Lower leg skin (tissue), 4 donors: ENCODE data around the gene LSM3. TPM values are rescaled to one million over a fixed set of nuclear protein-coding genes. Genes with fewer than 3 reads are reported as not detected.

ENCODE experiments used
- DNase-seq, 2 donors: peaks; one replicate each; pipeline ENCODE4 v3.0.0-alpha.2; 2019; ENCODE audit warnings: low spot score in 2 of 2
- H3K4me3 ChIP-seq: fragments of 200-600 bp; sonication (generic); 2 replicates; pipeline ENCODE4 v1.5.1; 2017; ENCODE audit warnings: mild to moderate bottlenecking, low read depth; ENCODE audit not compliant: poor library complexity, severe bottlenecking
- CTCF ChIP-seq, 3 donors: fragments of 450-650 bp; IDR thresholded peaks; one replicate each; pipeline ENCODE4 v1.5.1; 2016; ENCODE audit warnings: antibody characterized with exemption in 3 of 3, mild to moderate bottlenecking in 3 of 3, moderate library complexity in 2 of 3
- POLR2A ChIP-seq, 2 donors: fragments of 450-650 bp; IDR thresholded peaks; one replicate each; pipeline ENCODE4 v1.6.1; 2016 to 2017; ENCODE audit warnings: antibody characterized with exemption in 2 of 2, mild to moderate bottlenecking in 1 of 2, moderate library complexity in 1 of 2
- WGBS, 2 donors: methylation state at CpG; one replicate each; pipeline ENCODE4 v1.1.5; 2018; 5-methylcytosine and 5-hydroxymethylcytosine counted together
- intact Hi-C: fragments of 100-400 bp; cut with DNase I; formaldehyde crosslinking; loops from one replicate; pipeline ENCODE4 v1.15.0; 2023; ENCODE audit warnings: low total_unique reads
- total RNA-seq, 4 donors: library from RNA; depleted of rRNA; stranded (reverse); fragments of >200 nt; gene quantifications; one replicate each; pipeline ENCODE4 v1.1.0, GENCODE V29; 2016

The LSM3 gene
- total RNA-seq, 4 donors from 2014 or later = 7.6 to 11.4 (median 8.2) TPM

- intact Hi-C loops = no loop called here
- no peak for DNase-seq
- WGBS, 2 donors = 43 to 62% methylated on average over 2 of the region's 2 CpGs
- H3K4me3 ChIP-seq = no peak overlapping the region
- TF ChIP-seq CTCF (IDR thresholded peaks at IDR 0.05) (no peak), POLR2A (IDR thresholded peaks at IDR 0.05) (no peak)
These were observed 4.5 kb downstream of the LSM3 start for GRCh38 chr3:14183015-14183577.

- no peak overlapping the region for H3K4me3 ChIP-seq
- no peak for DNase-seq
- 92% methylated on average over 5 of the region's 5 CpGs for WGBS, 2 donors
- intact Hi-C loops = no loop called here
- TF ChIP-seq POLR2A (IDR thresholded peaks at IDR 0.05) (no peak), CTCF (IDR thresholded peaks at IDR 0.05) (no peak)
These were observed 8.3 kb downstream of the LSM3 start for GRCh38 chr3:14186854-14187458.

- DNase-seq = no peak
- no peak overlapping the region for H3K4me3 ChIP-seq
- WGBS, 2 donors = 57 to 69% methylated on average over 4 of the region's 4 CpGs
- intact Hi-C loops = no loop called here
- TF ChIP-seq CTCF (IDR thresholded peaks at IDR 0.05) (no peak), POLR2A (IDR thresholded peaks at IDR 0.05) (no peak)
These were observed 9.6 kb downstream of the LSM3 start for GRCh38 chr3:14188041-14188754.

- 91 to 93% methylated on average over 4 of the region's 4 CpGs for WGBS, 2 donors
- H3K4me3 ChIP-seq = no peak overlapping the region
- intact Hi-C loops = loop anchor here (5.0 kb wide), 1 partner anchor 267 kb away; no protein-coding TSS in a partner anchor
- TF ChIP-seq POLR2A (IDR thresholded peaks at IDR 0.05) (no peak), CTCF (IDR thresholded peaks at IDR 0.05) (no peak)
- no peak for DNase-seq
These were observed 16.2 kb downstream of the LSM3 start for GRCh38 chr3:14194865-14195264.

GRCh38 chr3:14199641-14200040 lies 21.0 kb downstream of the LSM3 start:
- DNase-seq = no peak
- TF ChIP-seq POLR2A (IDR thresholded peaks at IDR 0.05) = no peak
- no peak for TF ChIP-seq CTCF (IDR thresholded peaks at IDR 0.05)
- intact Hi-C loops = loop anchor here (5.0 to 10.0 kb wide), 2 partner anchors 55 to 263 kb away; no protein-coding TSS in a partner anchor
- no peak overlapping the region for H3K4me3 ChIP-seq
- 41 to 51% methylated on average over 4 of the region's 4 CpGs for WGBS, 2 donors
